Thymus (tissue), 11 donors: Measurements from ENCODE around the gene RBM47. TPM values are rescaled to one million over a fixed set of nuclear protein-coding genes. Genes with fewer than 3 reads are reported as not detected.

Experiments
- DNase-seq, 9 donors: peaks; one replicate each; pipeline ENCODE4 v3.0.0-alpha.2; 2013; ENCODE audit warnings: low spot score in 9 of 9, low read depth in 6 of 9, missing footprints in 1 of 9
- H3K27ac ChIP-seq, 2 donors: one replicate each; pipeline ENCODE4 v1.5.1; 2013; ENCODE audit warnings: control low read depth in 1 of 2, low read depth in 1 of 2, low read length in 1 of 2, mild to moderate bottlenecking in 1 of 2, moderate library complexity in 1 of 2
- H3K27me3 ChIP-seq, 2 donors: one replicate each; pipeline ENCODE4 v1.5.1; 2013; ENCODE audit warnings: low read length in 1 of 2; ENCODE audit not compliant: control insufficient read depth in 2 of 2, insufficient read depth in 1 of 2
- H3K36me3 ChIP-seq, 2 donors: one replicate each; pipeline ENCODE4 v1.5.1; 2013; ENCODE audit warnings: low read length in 1 of 2, mild to moderate bottlenecking in 1 of 2, moderate library complexity in 1 of 2; ENCODE audit not compliant: control insufficient read depth in 2 of 2, insufficient read depth in 2 of 2
- H3K4me1 ChIP-seq, 2 donors: one replicate each; pipeline ENCODE4 v1.5.1; 2013; ENCODE audit warnings: low read length in 2 of 2; ENCODE audit not compliant: control insufficient read depth in 2 of 2, insufficient read depth in 2 of 2
- H3K4me3 ChIP-seq, 2 donors: one replicate each; pipeline ENCODE4 v1.5.1; 2013; ENCODE audit warnings: low read length in 2 of 2, control low read depth in 1 of 2, mild to moderate bottlenecking in 1 of 2
- H3K9me3 ChIP-seq, 2 donors: one replicate each; pipeline ENCODE4 v1.5.1; 2013; ENCODE audit warnings: low read length in 1 of 2, mild to moderate bottlenecking in 1 of 2; ENCODE audit not compliant: control insufficient read depth in 2 of 2, insufficient read depth in 1 of 2
- WGBS: extraction: QIAGEN DNeasy Blood & Tissue Kit; methylation state at CpG from one replicate; pipeline ENCODE4 v1.1.7; 2013; 5-methylcytosine and 5-hydroxymethylcytosine counted together
- polyA plus RNA-seq: library from polyadenylated mRNA; stranded (reverse); fragments of 200-250 nt; gene quantifications from one replicate; pipeline ENCODE4 v1.2.3, GENCODE V29; 2013
- total RNA-seq: library from RNA; stranded (reverse); fragments of 120-200 nt; gene quantifications from one replicate; pipeline ENCODE4 v1.2.4, GENCODE V29; 2013
- donor health status: healthy.

RBM47 gene
- total and polyA plus RNA-seq, 2 donors, result 7.9 to 13.1 TPM

GRCh38 chr4:40482985-40483647, 146.5 kb downstream of the RBM47 start:
- Histone ChIP-seq H3K36me3 (no peaks in the 10 kb centered on the region), H3K9me3 (no peaks in the 10 kb centered on the region), H3K27me3 (no peaks in the 10 kb centered on the region), H3K4me1 (no peaks in the 10 kb centered on the region), H3K27ac (no peak overlapping the region), H3K4me3 (no peak overlapping the region)
- 94% methylated on average over 21 of the region's 21 CpGs for WGBS
- no peak for DNase-seq

- no peaks in the 10 kb centered on the region for H3K27me3 ChIP-seq
- WGBS, result 98% methylated on average over 7 of the region's 7 CpGs
- H3K36me3 ChIP-seq, result no peaks in the 10 kb centered on the region
- H3K9me3 ChIP-seq, result no peaks in the 10 kb centered on the region
- DNase-seq, result no peak
- no peak overlapping the region for H3K27ac ChIP-seq
- no peaks in the 10 kb centered on the region for H3K4me1 ChIP-seq
- no peak overlapping the region for H3K4me3 ChIP-seq
These were observed 147.7 kb downstream of the RBM47 start for GRCh38 chr4:40481977-40482376.

- Histone ChIP-seq H3K4me3 (no peak overlapping the region), H3K9me3 (no peaks in the 10 kb centered on the region), H3K27ac (no peak overlapping the region), H3K27me3 (no peaks in the 10 kb centered on the region), H3K4me1 (no peaks in the 10 kb centered on the region), H3K36me3 (no peaks in the 10 kb centered on the region)
- DNase-seq, result no peak
- 75% methylated on average over 2 of the region's 2 CpGs for WGBS
These were observed 149.4 kb downstream of the RBM47 start for GRCh38 chr4:40480291-40480690.

GRCh38 chr4:40479378-40479777, 150.3 kb downstream of the RBM47 start:
- WGBS, result 78% methylated on average over 2 of the region's 2 CpGs
- Histone ChIP-seq H3K4me1 (no peaks in the 10 kb centered on the region), H3K27me3 (no peaks in the 10 kb centered on the region), H3K9me3 (no peaks in the 10 kb centered on the region), H3K36me3 (no peaks in the 10 kb centered on the region), H3K27ac (no peak overlapping the region), H3K4me3 (no peak overlapping the region)
- no peak for DNase-seq

GRCh38 chr4:40475609-40476008, 154.1 kb downstream of the RBM47 start:
- Histone ChIP-seq H3K4me1 (no peaks in the 10 kb centered on the region), H3K27me3 (no peaks in the 10 kb centered on the region), H3K4me3 (no peak overlapping the region), H3K36me3 (no peaks in the 10 kb centered on the region), H3K27ac (no peak overlapping the region), H3K9me3 (no peaks in the 10 kb centered on the region)
- DNase-seq, result no peak
- 86% methylated on average over 4 of the region's 4 CpGs for WGBS

- Histone ChIP-seq H3K36me3 (no peaks in the 10 kb centered on the region), H3K27me3 (no peaks in the 10 kb centered on the region), H3K9me3 (no peaks in the 10 kb centered on the region), H3K4me3 (no peak overlapping the region), H3K27ac (no peak overlapping the region), H3K4me1 (no peaks in the 10 kb centered on the region)
- no peak for DNase-seq
- WGBS, result 95% methylated on average over 9 of the region's 9 CpGs
These were observed 155.9 kb downstream of the RBM47 start for GRCh38 chr4:40473578-40474388.

- no peak overlapping the region for H3K27ac ChIP-seq
- no peaks in the 10 kb centered on the region for H3K9me3 ChIP-seq
- no peak overlapping the region for H3K4me3 ChIP-seq
- 98% methylated on average over 3 of the region's 3 CpGs for WGBS
- DNase-seq, result no peak
- no peaks in the 10 kb centered on the region for H3K4me1 ChIP-seq
- H3K27me3 ChIP-seq, result no peaks in the 10 kb centered on the region
- H3K36me3 ChIP-seq, result no peaks in the 10 kb centered on the region
These were observed 157.7 kb downstream of the RBM47 start for GRCh38 chr4:40471923-40472322.

GRCh38 chr4:40466789-40467188, 162.9 kb downstream of the RBM47 start:
- DNase-seq, result no peak
- WGBS, result 100% methylated on average over 1 of the region's 1 CpG
- Histone ChIP-seq H3K27ac (no peak overlapping the region), H3K9me3 (no peaks in the 10 kb centered on the region), H3K4me1 (no peaks in the 10 kb centered on the region), H3K27me3 (no peaks in the 10 kb centered on the region), H3K4me3 (no peak overlapping the region), H3K36me3 (no peaks in the 10 kb centered on the region)

- Histone ChIP-seq H3K27ac (peak overlapping the region in 1 of 2 donors; percentile 62), H3K4me1 (no peaks in the 10 kb centered on the region), H3K27me3 (no peaks in the 10 kb centered on the region), H3K36me3 (no peaks in the 10 kb centered on the region), H3K9me3 (no peaks in the 10 kb centered on the region), H3K4me3 (no peak overlapping the region)
- WGBS, result 46% methylated on average over 5 of the region's 5 CpGs
- peak in 3 of 9 donors; percentile 2 to 45 (median 18) for DNase-seq
These were observed 167.3 kb downstream of the RBM47 start for GRCh38 chr4:40462326-40462725.
